ENCODE results near the gene KMT2D.

Gene KMT2D

DNA sequence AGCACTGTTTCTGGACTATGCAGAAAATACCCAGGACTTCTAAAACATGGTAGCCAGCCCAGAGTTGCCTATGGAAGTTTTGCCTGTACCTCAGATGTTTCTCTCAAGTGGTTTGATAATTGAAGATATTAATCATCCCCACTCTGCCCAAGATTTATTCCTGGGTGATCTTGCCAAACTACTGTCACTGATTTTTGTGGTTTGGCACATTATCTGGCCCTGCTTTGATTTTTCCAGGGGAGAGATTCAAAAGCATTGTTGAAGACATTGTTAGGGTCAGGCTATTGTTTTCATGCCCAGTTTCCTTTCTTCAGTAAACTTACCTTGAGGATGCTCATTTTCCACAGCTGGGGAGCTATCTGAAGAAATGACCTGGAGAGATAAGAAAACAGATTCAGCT, 47.9 kb downstream of the KMT2D start:
- TF ChIP-seq, protein P1, sequence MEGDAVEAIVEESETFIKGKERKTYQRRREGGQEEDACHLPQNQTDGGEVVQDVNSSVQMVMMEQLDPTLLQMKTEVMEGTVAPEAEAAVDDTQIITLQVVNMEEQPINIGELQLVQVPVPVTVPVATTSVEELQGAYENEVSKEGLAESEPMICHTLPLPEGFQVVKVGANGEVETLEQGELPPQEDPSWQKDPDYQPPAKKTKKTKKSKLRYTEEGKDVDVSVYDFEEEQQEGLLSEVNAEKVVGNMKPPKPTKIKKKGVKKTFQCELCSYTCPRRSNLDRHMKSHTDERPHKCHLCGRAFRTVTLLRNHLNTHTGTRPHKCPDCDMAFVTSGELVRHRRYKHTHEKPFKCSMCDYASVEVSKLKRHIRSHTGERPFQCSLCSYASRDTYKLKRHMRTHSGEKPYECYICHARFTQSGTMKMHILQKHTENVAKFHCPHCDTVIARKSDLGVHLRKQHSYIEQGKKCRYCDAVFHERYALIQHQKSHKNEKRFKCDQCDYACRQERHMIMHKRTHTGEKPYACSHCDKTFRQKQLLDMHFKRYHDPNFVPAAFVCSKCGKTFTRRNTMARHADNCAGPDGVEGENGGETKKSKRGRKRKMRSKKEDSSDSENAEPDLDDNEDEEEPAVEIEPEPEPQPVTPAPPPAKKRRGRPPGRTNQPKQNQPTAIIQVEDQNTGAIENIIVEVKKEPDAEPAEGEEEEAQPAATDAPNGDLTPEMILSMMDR (IDR thresholded peaks at IDR 0.05; ENCODE audit: low read depth, low read length, missing control alignments), result no peak
- DNase-seq (ENCODE audit: extremely low read depth, low read depth), result no peak
- no peak overlapping the region for H3K4me3 ChIP-seq (replicated peaks; ENCODE audit: low read depth, low read length)
